B cell (primary cell): ENCODE measurements around the gene CYP27C1.

Experiments
- EZH2 ChIP-seq: IDR thresholded peaks from 2 replicates; pipeline ENCODE4 v1.6.1; 2012; ENCODE audit warnings: borderline replicate concordance, low read depth, mild to moderate bottlenecking, moderate library complexity, low read length; ENCODE audit not compliant: insufficient read depth, poor library complexity, severe bottlenecking
- TF ChIP-seq, protein P1 (sequence below): fragments of 200-600 bp; IDR thresholded peaks from one replicate; pipeline ENCODE4 v1.8.0; 2022; ENCODE audit warnings: antibody characterized with exemption, mild to moderate bottlenecking

DNA sequence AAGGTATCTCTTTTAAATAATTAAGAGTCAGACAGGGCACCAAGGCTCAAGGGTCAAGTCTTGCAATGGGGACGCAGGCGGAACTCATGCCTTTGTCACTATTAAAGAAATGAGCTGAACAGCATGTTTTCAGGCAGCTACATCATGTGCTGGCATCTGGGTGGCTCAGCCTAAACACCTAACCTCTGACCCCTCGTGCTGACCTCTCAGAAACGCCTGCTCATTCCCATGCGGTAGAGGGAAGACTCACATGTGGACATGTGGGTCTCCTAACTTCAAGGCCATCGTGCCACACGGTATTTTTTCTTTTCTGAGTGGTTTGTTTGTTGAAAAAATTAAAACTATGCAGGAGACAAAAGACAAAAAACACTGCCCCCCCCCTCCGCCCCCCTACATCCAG lies 31.3 kb downstream of the CYP27C1 start:
- TF ChIP-seq EZH2, result no peak
- TF ChIP-seq, protein P1, sequence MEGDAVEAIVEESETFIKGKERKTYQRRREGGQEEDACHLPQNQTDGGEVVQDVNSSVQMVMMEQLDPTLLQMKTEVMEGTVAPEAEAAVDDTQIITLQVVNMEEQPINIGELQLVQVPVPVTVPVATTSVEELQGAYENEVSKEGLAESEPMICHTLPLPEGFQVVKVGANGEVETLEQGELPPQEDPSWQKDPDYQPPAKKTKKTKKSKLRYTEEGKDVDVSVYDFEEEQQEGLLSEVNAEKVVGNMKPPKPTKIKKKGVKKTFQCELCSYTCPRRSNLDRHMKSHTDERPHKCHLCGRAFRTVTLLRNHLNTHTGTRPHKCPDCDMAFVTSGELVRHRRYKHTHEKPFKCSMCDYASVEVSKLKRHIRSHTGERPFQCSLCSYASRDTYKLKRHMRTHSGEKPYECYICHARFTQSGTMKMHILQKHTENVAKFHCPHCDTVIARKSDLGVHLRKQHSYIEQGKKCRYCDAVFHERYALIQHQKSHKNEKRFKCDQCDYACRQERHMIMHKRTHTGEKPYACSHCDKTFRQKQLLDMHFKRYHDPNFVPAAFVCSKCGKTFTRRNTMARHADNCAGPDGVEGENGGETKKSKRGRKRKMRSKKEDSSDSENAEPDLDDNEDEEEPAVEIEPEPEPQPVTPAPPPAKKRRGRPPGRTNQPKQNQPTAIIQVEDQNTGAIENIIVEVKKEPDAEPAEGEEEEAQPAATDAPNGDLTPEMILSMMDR, result no peak
